ENCODE data around the gene YPEL4.

Gene YPEL4

DNA sequence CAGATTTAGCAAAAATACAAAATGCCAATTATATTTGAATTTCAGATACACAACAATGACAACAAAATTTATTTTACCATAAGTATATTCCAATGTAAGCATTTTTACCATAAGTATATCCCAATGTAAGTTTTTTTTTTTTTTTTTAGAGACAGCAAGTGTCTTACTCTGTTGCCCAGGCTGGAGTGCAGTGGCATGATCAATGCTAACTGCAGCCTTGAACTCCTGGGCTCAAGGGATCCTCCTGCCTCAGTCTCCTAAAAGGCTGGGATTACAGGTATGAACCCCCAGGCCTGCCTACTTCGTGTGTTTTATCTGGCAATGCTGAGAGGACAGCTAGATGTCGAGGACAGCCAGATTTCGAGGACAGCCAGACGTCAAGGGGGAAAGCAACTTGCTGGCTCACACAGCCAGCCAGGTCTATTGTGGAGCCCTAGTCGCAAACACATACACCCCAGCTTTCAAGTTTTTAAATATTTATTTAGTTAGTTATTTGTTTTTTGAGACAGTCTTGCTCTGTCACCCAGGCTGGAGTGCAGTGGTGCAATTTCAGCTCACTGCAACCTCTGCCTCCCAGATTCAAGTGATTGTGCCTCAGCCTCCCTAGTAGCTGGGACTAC is 53.3 kb downstream of the YPEL4 start:
- no peak for DNase-seq (ENCODE audit: extremely low read depth in 1 of 2, low read depth in 1 of 2)
